Muscle layer of duodenum (tissue), 2 donors: ENCODE data around the gene LMX1A.

Experiments used
- H3K27ac ChIP-seq: one replicate; pipeline ENCODE4 v1.7.0; 2013; ENCODE audit warnings: mild to moderate bottlenecking, low read length
- H3K27me3 ChIP-seq: one replicate; pipeline ENCODE4 v1.7.0; 2013; ENCODE audit warnings: low read depth, mild to moderate bottlenecking, control low read depth, low read length
- H3K36me3 ChIP-seq, 2 donors: one replicate each; pipeline ENCODE4 v1.7.0; 2013; ENCODE audit warnings: low read length in 2 of 2, control low read depth in 1 of 2, mild to moderate bottlenecking in 1 of 2; ENCODE audit not compliant: insufficient read depth in 2 of 2, control insufficient read depth in 1 of 2
- H3K4me1 ChIP-seq, 2 donors: one replicate each; pipeline ENCODE4 v1.7.0; 2013; ENCODE audit warnings: low read length in 2 of 2, mild to moderate bottlenecking in 2 of 2, control low read depth in 1 of 2, moderate library complexity in 1 of 2; ENCODE audit not compliant: insufficient read depth in 2 of 2, control insufficient read depth in 1 of 2
- H3K4me3 ChIP-seq, 2 donors: one replicate each; pipeline ENCODE4 v1.7.0; 2013; ENCODE audit warnings: low read length in 2 of 2, low read depth in 1 of 2, mild to moderate bottlenecking in 1 of 2
- H3K9me3 ChIP-seq, 2 donors: one replicate each; pipeline ENCODE4 v1.7.0; 2013; ENCODE audit warnings: low read length in 2 of 2, control low read depth in 1 of 2, mild to moderate bottlenecking in 1 of 2; ENCODE audit not compliant: control insufficient read depth in 1 of 2
- donor health status: healthy.

Gene LMX1A

GRCh38 chr1:165315481-165315880 lies 41.0 kb downstream of the LMX1A start:
- H3K9me3 ChIP-seq, result peaks cover 0 to 3% of the 10 kb centered on the region in 2 donors
- no peak overlapping the region for H3K4me3 ChIP-seq
- no peaks in the 10 kb centered on the region for H3K36me3 ChIP-seq
- H3K27ac ChIP-seq, result no peak overlapping the region
- H3K27me3 ChIP-seq, result no peaks in the 10 kb centered on the region
- no peaks in the 10 kb centered on the region for H3K4me1 ChIP-seq

- H3K4me1 ChIP-seq, result no peaks in the 10 kb centered on the region
- H3K9me3 ChIP-seq, result peaks cover 0 to 3% of the 10 kb centered on the region in 2 donors
- H3K27ac ChIP-seq, result no peak overlapping the region
- H3K4me3 ChIP-seq, result no peak overlapping the region
- no peaks in the 10 kb centered on the region for H3K36me3 ChIP-seq
- no peaks in the 10 kb centered on the region for H3K27me3 ChIP-seq
These were observed 42.6 kb downstream of the LMX1A start for GRCh38 chr1:165313903-165314302.

DNA sequence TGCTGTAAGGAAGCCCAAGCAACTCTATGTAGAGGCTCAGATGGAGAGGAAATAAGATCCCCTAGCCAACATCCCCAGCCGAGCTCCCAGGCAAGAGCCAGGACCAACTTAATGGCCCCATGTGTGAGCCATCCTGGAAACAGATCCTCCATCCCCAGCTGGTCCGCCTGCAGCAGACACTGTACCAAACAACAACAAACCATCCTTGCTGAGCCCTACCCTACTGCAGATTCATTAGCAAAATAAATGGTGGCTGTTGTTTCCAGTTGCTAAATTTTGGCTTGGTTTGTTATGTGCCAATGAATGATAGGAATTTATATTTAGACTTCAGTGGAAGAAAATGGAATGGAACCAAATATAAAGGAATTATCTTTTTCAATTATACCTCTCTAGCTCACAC lies 43.9 kb downstream of the LMX1A start:
- H3K36me3 ChIP-seq, result no peaks in the 10 kb centered on the region
- H3K4me1 ChIP-seq, result no peaks in the 10 kb centered on the region

DNA sequence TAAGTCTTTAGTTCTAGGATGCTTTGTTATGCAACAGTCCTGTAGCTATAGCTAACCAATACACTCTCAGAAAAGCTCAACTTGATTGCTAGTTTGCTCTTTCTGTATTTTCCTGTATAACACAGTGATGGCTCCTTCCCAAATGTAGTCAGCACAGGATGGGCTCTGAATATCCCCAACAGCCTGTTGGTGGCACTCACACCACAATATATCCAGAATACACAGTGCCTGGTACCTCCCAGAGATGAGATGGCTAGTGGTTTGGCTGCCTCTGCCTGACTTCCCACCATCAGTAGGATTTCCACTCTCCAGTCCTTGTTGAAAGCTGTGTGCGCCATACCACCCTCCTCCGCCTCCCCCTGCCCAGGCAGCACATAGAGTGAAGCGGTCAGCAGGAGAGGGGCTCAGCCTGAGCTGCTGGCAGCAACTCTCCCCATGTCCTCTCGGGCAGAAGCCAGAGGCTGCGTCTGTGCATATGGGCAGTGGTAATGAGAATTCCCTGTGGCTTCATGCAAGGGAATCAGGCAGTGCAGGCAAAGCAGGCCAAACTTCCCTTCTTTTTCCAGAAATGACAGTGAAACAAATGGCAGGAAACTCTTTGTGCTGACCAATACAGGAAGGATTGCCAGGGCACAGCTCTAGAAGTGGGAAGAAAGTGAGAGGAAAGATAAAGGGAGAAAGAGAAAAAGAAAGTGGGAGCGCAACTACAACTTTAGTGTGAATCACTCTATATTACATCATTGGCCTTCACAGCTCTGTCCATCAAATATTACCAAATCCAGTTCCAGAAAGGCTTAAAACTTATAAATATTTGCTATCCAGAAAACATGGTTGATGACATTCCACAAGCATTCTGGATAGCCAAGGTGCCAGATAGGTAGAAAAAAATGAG lies 49.7 kb downstream of the LMX1A start:
- no peaks in the 10 kb centered on the region for H3K36me3 ChIP-seq
- H3K4me3 ChIP-seq, result no peak overlapping the region
- no peaks in the 10 kb centered on the region for H3K4me1 ChIP-seq
- no peaks in the 10 kb centered on the region for H3K27me3 ChIP-seq
- no peak overlapping the region for H3K27ac ChIP-seq
- peaks cover 0 to 2% of the 10 kb centered on the region in 2 donors for H3K9me3 ChIP-seq

More for the DNA sequence above, 43.9 kb downstream of the LMX1A start:
- no peak overlapping the region for H3K4me3 ChIP-seq
- no peak overlapping the region for H3K27ac ChIP-seq
- peaks cover 0 to 3% of the 10 kb centered on the region in 2 donors for H3K9me3 ChIP-seq
- H3K27me3 ChIP-seq, result no peaks in the 10 kb centered on the region

- Histone ChIP-seq H3K36me3 (no peaks in the 10 kb centered on the region), H3K4me1 (no peaks in the 10 kb centered on the region), H3K27me3 (no peaks in the 10 kb centered on the region), H3K9me3 (no peaks in the 10 kb centered on the region), H3K4me3 (no peak overlapping the region), H3K27ac (no peak overlapping the region)
These were observed 53.1 kb downstream of the LMX1A start for GRCh38 chr1:165303386-165303785.

- no peak overlapping the region for H3K4me3 ChIP-seq
- no peak overlapping the region for H3K27ac ChIP-seq
- H3K9me3 ChIP-seq, result no peaks in the 10 kb centered on the region
- no peaks in the 10 kb centered on the region for H3K4me1 ChIP-seq
- no peaks in the 10 kb centered on the region for H3K27me3 ChIP-seq
- no peaks in the 10 kb centered on the region for H3K36me3 ChIP-seq
These were observed 56.1 kb downstream of the LMX1A start for GRCh38 chr1:165300400-165300903.

GRCh38 chr1:165298203-165298820 lies 58.2 kb downstream of the LMX1A start:
- no peak overlapping the region for H3K27ac ChIP-seq
- no peak overlapping the region for H3K4me3 ChIP-seq
- H3K36me3 ChIP-seq, result no peaks in the 10 kb centered on the region
- no peaks in the 10 kb centered on the region for H3K4me1 ChIP-seq
- H3K9me3 ChIP-seq, result no peaks in the 10 kb centered on the region
- H3K27me3 ChIP-seq, result no peaks in the 10 kb centered on the region

- no peaks in the 10 kb centered on the region for H3K4me1 ChIP-seq
- H3K36me3 ChIP-seq, result no peaks in the 10 kb centered on the region
- no peaks in the 10 kb centered on the region for H3K9me3 ChIP-seq
- no peaks in the 10 kb centered on the region for H3K27me3 ChIP-seq
- no peak overlapping the region for H3K4me3 ChIP-seq
- H3K27ac ChIP-seq, result no peak overlapping the region
These were observed 60.3 kb downstream of the LMX1A start for GRCh38 chr1:165296205-165296604.

GRCh38 chr1:165290148-165290547 lies 66.4 kb downstream of the LMX1A start:
- Histone ChIP-seq H3K27me3 (peaks cover 3% of the 10 kb centered on the region), H3K4me1 (no peaks in the 10 kb centered on the region), H3K4me3 (no peak overlapping the region), H3K27ac (no peak overlapping the region), H3K9me3 (peaks cover 0 to 3% of the 10 kb centered on the region in 2 donors), H3K36me3 (no peaks in the 10 kb centered on the region)

DNA sequence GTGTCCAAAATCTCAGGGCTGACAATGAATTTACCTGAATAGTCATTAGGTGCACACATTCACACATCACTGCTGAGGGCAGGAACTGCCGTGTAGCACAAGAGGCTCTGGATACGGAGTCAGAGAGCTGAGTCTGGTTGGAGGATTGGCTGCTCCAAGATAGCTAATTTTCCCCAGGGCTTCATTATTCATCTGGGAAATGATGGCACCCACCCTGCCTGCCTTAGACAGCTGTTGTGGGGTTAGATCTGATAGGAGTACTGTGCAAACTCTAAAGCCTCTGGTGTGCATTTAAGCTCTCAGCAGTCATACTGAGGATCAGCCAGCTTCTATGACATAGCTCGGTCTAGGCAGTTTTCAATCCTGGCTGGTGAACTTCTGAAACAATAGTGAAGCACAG lies 67.0 kb downstream of the LMX1A start:
- Histone ChIP-seq H3K4me1 (no peaks in the 10 kb centered on the region), H3K36me3 (no peaks in the 10 kb centered on the region), H3K27me3 (peaks cover 3% of the 10 kb centered on the region), H3K4me3 (no peak overlapping the region), H3K9me3 (peaks cover 0 to 3% of the 10 kb centered on the region in 2 donors), H3K27ac (no peak overlapping the region)

DNA sequence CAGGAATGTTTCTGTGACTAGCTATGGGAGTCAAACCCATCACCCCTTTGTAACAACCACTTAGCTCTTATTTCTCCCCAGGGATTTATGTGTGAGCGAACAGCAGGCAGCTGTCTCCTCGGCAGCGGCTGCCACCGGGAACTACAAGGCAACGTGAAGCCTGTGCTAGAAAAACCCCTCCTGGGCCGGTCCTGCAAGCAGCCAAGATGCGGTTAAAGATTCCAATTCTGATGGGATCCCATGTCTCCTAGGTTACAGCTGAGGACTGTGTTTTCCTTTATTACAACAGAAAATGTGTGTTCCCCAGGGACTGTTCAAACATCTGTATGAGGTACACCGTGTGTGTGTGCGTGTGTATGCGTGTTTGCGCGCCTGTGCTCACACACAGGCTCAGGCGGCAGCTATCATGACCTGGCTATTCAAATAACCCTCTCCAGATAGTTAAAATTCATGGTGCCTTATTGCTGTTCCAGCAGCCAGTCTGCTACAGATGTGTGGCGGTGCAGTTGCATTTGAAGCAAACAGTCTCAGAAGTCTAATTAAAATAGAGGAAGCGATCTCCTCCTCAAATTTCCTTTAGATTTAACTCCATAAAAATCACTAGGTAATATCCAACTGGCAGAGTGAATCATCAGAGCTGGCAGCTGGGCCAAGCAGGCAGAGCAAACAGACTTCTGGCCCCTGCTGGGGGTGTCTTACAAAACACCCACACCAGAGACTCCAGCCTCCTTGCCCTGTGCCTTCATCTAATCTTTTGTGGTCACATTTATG lies 68.0 kb downstream of the LMX1A start:
- Histone ChIP-seq H3K27ac (no peak overlapping the region), H3K27me3 (peaks cover 3% of the 10 kb centered on the region), H3K4me1 (no peaks in the 10 kb centered on the region), H3K36me3 (no peaks in the 10 kb centered on the region), H3K9me3 (peaks cover 0 to 3% of the 10 kb centered on the region in 2 donors), H3K4me3 (no peak overlapping the region)
